HG02588 (cell line): ENCODE measurements around the gene FLNC.

Experiments used
- ATAC-seq: cut with Tn5 transposase; IDR thresholded peaks from one replicate; pipeline ENCODE4 v1.9.1; 2021; ENCODE audit warnings: mild to moderate bottlenecking, moderate library complexity; ENCODE audit not compliant: unreplicated experiment

The FLNC gene

GRCh38 chr7:128800567-128800966 is 29.6 kb upstream of the FLNC start:
- ATAC-seq = no peak

GRCh38 chr7:128801003-128801402 is 29.2 kb upstream of the FLNC start:
- no peak for ATAC-seq

GRCh38 chr7:128801667-128802418 is 28.4 kb upstream of the FLNC start:
- no peak for ATAC-seq

- ATAC-seq = no peak
These were observed 25.7 kb upstream of the FLNC start for GRCh38 chr7:128804484-128804883.

- ATAC-seq = no peak
These were observed 25.0 kb upstream of the FLNC start for GRCh38 chr7:128805225-128805624.

GRCh38 chr7:128807191-128807590 is 23.0 kb upstream of the FLNC start:
- ATAC-seq = no peak

GRCh38 chr7:128809363-128809762 is 20.8 kb upstream of the FLNC start:
- ATAC-seq = no peak

- no peak for ATAC-seq
These were observed 19.7 kb upstream of the FLNC start for GRCh38 chr7:128810473-128810872.

- no peak for ATAC-seq
These were observed 19.2 kb upstream of the FLNC start for GRCh38 chr7:128810997-128811396.

- no peak for ATAC-seq
These were observed 18.4 kb upstream of the FLNC start for GRCh38 chr7:128811631-128812430.

GRCh38 chr7:128812514-128813168 is 17.6 kb upstream of the FLNC start:
- no peak for ATAC-seq

- no peak for ATAC-seq
These were observed 15.7 kb upstream of the FLNC start for GRCh38 chr7:128814499-128814898.

GRCh38 chr7:128815289-128815942 is 14.8 kb upstream of the FLNC start:
- ATAC-seq = no peak

- no peak for ATAC-seq
These were observed 11.5 kb upstream of the FLNC start for GRCh38 chr7:128818694-128819093.

GRCh38 chr7:128821724-128822123 is 8.5 kb upstream of the FLNC start:
- no peak for ATAC-seq

- ATAC-seq = no peak
These were observed 3.7 kb upstream of the FLNC start for GRCh38 chr7:128826512-128826911.

- no peak for ATAC-seq
These were observed 3.3 kb upstream of the FLNC start for GRCh38 chr7:128826916-128827247.

- no peak for ATAC-seq
These were observed 2.8 kb upstream of the FLNC start for GRCh38 chr7:128827248-128827958.

- no peak for ATAC-seq
These were observed 2.1 kb upstream of the FLNC start for GRCh38 chr7:128827971-128828711.
